K562 (cell line): ENCODE measurements around the gene R3HDM2. TPM values are rescaled to one million over a fixed set of nuclear protein-coding genes. Genes with fewer than 3 reads are reported as not detected.

Experiments used
- BDP1 ChIP-seq: IDR thresholded peaks from 3 replicates; pipeline ENCODE4 v1.6.1; 2011; ENCODE audit not compliant: insufficient read length, insufficient read depth
- HEY1 ChIP-seq: fragments of 250-450 bp; sonication (Bioruptor Pico); IDR thresholded peaks from 2 replicates; pipeline ENCODE4 v1.5.0; 2020; ENCODE audit warnings: mild to moderate bottlenecking, moderate library complexity, borderline replicate concordance
- NCOA4 ChIP-seq: fragments of 450-650 bp; IDR thresholded peaks from 2 replicates; pipeline ENCODE4 v1.6.1; 2018; ENCODE audit warnings: mild to moderate bottlenecking; ENCODE audit not compliant: partially characterized antibody
- RUNX1 ChIP-seq: sonication (generic); IDR thresholded peaks from 2 replicates; pipeline ENCODE4 v1.6.1; 2016; ENCODE audit warnings: antibody characterized with exemption, low read depth
- SOX6 ChIP-seq: fragments of 450-650 bp; IDR thresholded peaks from 2 replicates; pipeline ENCODE4 v1.6.1; 2014; ENCODE audit warnings: mild to moderate bottlenecking
- XRCC3 ChIP-seq: fragments of 450-650 bp; IDR thresholded peaks from 2 replicates; pipeline ENCODE4 v1.6.1; 2017; ENCODE audit warnings: mild to moderate bottlenecking, moderate library complexity
- ZNF232 ChIP-seq: sonication (generic); formaldehyde crosslinking; IDR thresholded peaks from 2 replicates; pipeline ENCODE4 v1.8.0; 2022; ENCODE audit warnings: mild to moderate bottlenecking, missing genetic modification reagents
- polyA plus RNA-seq, 8 experiments: library from polyadenylated mRNA; depleted of rRNA in 4 of 8; stranded (reverse) in 5 of 8; unstranded in 3 of 8; fragments of >200 nt; fragmentation: Nextera tagmentation in 2 of 8; fragmentation: Illumina TruSeq in 1 of 8; extraction: Ambion mirVana in 2 of 8; extraction: Trizol in 1 of 8; gene quantifications; 2 replicates each; pipeline versions ENCODE4 v1.2.1 to v1.2.3, GENCODE V29; 2011 to 2014; ENCODE audit warnings: inconsistent platforms in 1 of 8, missing spikeins in 1 of 8
- total RNA-seq, 7 experiments: library from RNA; depleted of rRNA in 6 of 7; stranded (reverse); fragments of >200 nt in 6 of 7; fragmentation: Illumina TruSeq in 2 of 7; extraction: Trizol in 2 of 7; gene quantifications; 2 replicates each; pipeline versions ENCODE4 v1.2.1 to v1.2.3, GENCODE V29; 2011 to 2021; ENCODE audit warnings: low replicate concordance in 1 of 7
- TF ChIP-seq, protein P1 (sequence below), 2 experiments: fragments of 450-650 bp; IDR thresholded peaks; 2 replicates each; pipeline ENCODE4 v1.6.1; 2016; ENCODE audit warnings: mild to moderate bottlenecking in 2 of 2, borderline replicate concordance in 1 of 2, low read depth in 1 of 2, moderate library complexity in 1 of 2
- TF ChIP-seq, protein P2 (sequence below): fragments of 450-650 bp; IDR thresholded peaks from 2 replicates; pipeline ENCODE4 v1.6.1; 2018; ENCODE audit warnings: mild to moderate bottlenecking, low read depth; ENCODE audit not compliant: partially characterized antibody
- TF ChIP-seq, protein P3 (sequence below): IDR thresholded peaks from 3 replicates; pipeline ENCODE4 v1.6.1; 2011; ENCODE audit warnings: borderline replicate concordance, mild to moderate bottlenecking; ENCODE audit not compliant: insufficient read length, insufficient read depth
- TF ChIP-seq, protein P4 (sequence below), 2 experiments: fragments of 450-650 bp in 1 of 2; IDR thresholded peaks; 2 replicates each; pipeline ENCODE4 v1.6.1; 2011 to 2017; ENCODE audit warnings: low read depth in 2 of 2, antibody characterized with exemption in 1 of 2, borderline replicate concordance in 1 of 2, low read length in 1 of 2, mild to moderate bottlenecking in 1 of 2, mixed read lengths in 1 of 2; ENCODE audit not compliant: control insufficient read depth in 1 of 2

The R3HDM2 gene
- total and polyA plus RNA-seq, 9 of the 15 experiments (the other 6 are each of a cell fraction or from before 2014, with no cell fraction given) = 3.3 to 18.8 (median 9.0) TPM

DNA sequence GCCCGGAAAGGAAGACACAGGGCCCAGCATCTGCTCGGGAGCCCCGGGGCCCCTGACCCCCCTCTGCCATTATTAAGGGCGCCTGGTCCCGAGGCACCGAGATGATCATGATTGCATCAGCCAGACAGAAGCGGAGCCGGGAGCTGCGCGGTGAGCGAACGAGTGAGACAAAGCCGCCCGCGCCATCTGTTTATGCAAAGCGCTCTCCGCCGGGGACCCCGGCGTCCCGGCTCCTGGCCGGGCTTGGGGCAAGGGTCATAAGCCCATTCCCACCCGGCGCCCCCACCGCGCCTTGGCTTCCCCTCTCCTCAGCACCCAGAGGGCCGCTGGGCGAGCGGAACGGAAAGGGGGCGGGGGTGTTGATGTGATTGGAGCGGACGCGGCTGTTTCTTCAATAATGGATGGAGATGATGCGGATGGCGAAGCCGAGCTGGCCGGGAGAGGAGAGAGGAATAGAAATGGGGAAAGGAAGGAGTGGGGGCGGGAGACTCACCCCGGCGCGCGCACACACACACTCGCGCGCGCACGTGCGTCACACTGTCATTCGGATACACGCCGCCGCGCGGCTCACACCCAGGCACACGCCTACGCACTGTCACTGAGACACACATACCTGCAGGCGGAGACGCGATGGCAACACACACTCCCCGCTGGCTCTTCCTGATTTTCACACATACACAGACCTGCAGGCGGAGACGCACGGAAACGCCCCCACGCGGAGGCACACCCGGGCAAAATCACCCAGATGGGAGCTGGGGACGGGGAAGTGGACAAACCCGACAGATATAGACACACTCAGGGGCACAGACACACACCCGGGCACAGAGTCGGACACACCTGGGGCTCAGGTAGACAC lies 190.5 kb downstream of the R3HDM2 start (continued):
- TF ChIP-seq, protein P1, sequence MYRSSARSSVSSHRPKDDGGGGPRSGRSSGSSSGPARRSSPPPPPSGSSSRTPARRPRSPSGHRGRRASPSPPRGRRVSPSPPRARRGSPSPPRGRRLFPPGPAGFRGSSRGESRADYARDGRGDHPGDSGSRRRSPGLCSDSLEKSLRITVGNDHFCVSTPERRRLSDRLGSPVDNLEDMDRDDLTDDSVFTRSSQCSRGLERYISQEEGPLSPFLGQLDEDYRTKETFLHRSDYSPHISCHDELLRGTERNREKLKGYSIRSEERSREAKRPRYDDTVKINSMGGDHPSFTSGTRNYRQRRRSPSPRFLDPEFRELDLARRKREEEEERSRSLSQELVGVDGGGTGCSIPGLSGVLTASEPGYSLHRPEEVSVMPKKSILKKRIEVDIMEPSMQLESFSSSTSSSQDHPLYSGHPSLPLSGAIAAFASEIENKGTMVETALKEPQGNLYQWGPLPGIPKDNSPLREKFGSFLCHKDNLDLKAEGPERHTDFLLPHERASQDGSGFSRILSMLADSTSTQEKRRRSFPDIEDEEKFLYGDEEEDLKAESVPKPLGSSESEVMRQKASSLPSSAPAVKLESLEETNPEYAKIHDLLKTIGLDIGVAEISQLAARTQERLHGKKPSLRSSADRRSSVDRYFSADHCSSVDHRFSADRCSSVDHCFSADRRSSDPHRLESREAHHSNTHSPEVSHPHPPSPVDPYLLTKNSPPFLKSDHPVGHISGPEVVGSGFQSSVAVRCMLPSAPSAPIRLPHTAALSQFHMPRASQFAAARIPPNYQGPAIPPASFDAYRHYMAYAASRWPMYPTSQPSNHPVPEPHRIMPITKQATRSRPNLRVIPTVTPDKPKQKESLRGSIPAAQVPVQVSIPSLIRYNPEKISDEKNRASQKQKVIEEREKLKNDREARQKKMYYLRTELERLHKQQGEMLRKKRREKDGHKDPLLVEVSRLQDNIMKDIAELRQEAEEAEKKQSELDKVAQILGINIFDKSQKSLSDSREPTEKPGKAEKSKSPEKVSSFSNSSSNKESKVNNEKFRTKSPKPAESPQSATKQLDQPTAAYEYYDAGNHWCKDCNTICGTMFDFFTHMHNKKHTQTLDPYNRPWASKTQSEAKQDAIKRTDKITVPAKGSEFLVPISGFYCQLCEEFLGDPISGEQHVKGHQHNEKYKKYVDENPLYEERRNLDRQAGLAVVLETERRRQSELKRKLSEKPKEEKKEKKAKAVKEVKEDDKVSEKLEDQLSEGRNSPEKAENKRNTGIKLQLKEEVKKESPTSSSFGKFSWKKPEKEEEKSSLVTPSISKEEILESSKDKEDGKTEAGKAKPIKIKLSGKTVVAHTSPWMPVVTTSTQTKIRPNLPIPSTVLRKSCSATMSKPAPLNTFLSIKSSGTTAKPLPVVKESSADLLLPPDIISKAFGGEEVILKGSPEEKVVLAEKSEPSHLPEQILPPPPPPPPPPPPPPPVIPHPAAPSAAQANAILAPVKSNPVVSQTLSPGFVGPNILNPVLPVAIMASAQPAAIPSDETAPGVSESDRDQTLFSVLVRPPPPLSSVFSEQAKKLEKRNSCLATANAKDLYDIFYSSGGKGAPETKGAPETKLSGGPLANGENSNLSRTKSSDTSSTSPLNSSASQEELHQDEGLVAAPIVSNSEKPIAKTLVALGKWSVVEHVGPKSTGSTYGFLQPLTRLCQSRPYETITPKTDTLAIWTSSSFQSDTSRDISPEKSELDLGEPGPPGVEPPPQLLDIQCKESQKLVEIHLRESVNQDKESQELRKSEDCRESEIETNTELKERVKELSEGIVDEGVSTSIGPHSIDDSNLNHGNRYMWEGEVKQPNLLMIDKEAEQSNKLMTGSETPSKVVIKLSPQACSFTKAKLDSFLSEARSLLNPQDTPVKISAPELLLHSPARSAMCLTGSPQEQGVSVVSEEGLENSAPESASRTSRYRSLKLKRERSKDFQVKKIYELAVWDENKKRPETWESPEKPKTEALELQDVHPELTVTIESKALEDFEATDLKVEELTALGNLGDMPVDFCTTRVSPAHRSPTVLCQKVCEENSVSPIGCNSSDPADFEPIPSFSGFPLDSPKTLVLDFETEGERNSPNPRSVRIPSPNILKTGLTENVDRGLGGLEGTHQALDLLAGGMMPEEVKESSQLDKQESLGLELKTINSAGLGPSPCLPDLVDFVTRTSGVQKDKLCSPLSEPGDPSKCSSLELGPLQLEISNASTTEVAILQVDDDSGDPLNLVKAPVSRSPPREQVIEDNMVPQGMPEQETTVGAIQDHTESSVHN (IDR thresholded peaks at IDR 0.05; ENCODE audit: borderline replicate concordance in 1 of 2, low read depth in 1 of 2) = 0 out of 4 replicates have a peak, but pooled peaks of 1 of the 2 experiments have one; percentile 26
- TF ChIP-seq, protein P2, sequence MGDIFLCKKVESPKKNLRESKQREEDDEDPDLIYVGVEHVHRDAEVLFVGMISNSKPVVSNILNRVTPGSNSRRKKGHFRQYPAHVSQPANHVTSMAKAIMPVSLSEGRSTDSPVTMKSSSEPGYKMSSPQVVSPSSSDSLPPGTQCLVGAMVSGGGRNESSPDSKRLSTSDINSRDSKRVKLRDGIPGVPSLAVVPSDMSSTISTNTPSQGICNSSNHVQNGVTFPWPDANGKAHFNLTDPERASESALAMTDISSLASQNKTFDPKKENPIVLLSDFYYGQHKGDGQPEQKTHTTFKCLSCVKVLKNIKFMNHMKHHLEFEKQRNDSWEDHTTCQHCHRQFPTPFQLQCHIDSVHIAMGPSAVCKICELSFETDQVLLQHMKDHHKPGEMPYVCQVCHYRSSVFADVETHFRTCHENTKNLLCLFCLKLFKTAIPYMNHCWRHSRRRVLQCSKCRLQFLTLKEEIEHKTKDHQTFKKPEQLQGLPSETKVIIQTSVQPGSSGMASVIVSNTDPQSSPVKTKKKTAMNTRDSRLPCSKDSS = no peak
- TF ChIP-seq RUNX1 (no peak), ZNF232 (no peak), XRCC3 (no peak), HEY1 (CRISPR knock-in tag) (no peak), BDP1 (no peak), SOX6 (peak; percentile 46; the same call in 1 of the 2 replicates), NCOA4 (no peak)
- TF ChIP-seq, protein P3, sequence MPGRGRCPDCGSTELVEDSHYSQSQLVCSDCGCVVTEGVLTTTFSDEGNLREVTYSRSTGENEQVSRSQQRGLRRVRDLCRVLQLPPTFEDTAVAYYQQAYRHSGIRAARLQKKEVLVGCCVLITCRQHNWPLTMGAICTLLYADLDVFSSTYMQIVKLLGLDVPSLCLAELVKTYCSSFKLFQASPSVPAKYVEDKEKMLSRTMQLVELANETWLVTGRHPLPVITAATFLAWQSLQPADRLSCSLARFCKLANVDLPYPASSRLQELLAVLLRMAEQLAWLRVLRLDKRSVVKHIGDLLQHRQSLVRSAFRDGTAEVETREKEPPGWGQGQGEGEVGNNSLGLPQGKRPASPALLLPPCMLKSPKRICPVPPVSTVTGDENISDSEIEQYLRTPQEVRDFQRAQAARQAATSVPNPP = no peak
- TF ChIP-seq, protein P4, sequence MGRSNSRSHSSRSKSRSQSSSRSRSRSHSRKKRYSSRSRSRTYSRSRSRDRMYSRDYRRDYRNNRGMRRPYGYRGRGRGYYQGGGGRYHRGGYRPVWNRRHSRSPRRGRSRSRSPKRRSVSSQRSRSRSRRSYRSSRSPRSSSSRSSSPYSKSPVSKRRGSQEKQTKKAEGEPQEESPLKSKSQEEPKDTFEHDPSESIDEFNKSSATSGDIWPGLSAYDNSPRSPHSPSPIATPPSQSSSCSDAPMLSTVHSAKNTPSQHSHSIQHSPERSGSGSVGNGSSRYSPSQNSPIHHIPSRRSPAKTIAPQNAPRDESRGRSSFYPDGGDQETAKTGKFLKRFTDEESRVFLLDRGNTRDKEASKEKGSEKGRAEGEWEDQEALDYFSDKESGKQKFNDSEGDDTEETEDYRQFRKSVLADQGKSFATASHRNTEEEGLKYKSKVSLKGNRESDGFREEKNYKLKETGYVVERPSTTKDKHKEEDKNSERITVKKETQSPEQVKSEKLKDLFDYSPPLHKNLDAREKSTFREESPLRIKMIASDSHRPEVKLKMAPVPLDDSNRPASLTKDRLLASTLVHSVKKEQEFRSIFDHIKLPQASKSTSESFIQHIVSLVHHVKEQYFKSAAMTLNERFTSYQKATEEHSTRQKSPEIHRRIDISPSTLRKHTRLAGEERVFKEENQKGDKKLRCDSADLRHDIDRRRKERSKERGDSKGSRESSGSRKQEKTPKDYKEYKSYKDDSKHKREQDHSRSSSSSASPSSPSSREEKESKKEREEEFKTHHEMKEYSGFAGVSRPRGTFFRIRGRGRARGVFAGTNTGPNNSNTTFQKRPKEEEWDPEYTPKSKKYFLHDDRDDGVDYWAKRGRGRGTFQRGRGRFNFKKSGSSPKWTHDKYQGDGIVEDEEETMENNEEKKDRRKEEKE (IDR thresholded peaks at IDR 0.05; ENCODE audit: borderline replicate concordance in 1 of 2, control insufficient read depth in 1 of 2, low read depth in 2 of 2, low read length in 1 of 2) = no peak
